Measurements from ENCODE around the gene TRIM45. TPM values are rescaled to one million over a fixed set of nuclear protein-coding genes. Genes with fewer than 3 reads are reported as not detected.

TRIM45 gene
- total and polyA plus RNA-seq, 2 donors (not counting 1 experiment from before 2014, with no cell fraction given) = 0.64 to 2.5 TPM

DNA sequence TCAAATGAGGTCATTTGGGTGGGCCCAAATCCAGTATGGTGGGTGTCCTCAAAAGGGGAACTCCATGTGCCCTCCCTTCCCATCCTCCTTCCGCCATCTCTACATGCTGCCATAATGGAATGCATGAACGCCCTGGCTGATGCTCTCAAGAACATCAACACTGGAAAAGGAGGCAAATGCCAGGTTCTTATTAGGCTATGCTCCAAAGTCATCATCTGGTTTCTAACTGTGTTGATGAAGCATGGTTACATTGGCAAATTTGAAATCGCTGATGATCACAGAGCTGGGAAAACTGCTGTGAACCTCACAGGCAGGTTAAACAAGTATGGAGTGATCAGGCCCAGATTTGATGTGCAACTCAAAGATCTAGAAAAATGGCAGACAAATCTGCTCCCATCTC lies 16.6 kb upstream of the TRIM45 start:
- CTCF ChIA-PET = interaction anchor here (1.4 to 2.4 kb wide), 2 partner anchors 9 to 758 kb away, joined by 3 to 10 read pairs; no protein-coding TSS in a partner anchor
- DNase-seq = no peak
- Histone ChIP-seq H3K4me2 (replicated peaks; ENCODE audit: low read depth, low read length, poor library complexity, severe bottlenecking) (no peak overlapping the region), H3K9me3 (ENCODE audit: control extremely low read depth in 1 of 3, control insufficient read depth in 2 of 3, insufficient read depth in 1 of 3, low read length in 2 of 3) (no peaks in the 10 kb centered on the region), H4K20me1 (ENCODE audit: control insufficient read depth, insufficient read depth, low read length, poor library complexity, severe bottlenecking) (no peaks in the 10 kb centered on the region), H3K27me3 (replicated peaks in 1 of 4; ENCODE audit: control extremely low read depth in 1 of 4, control insufficient read depth in 3 of 4, insufficient read depth in 4 of 4, low read length in 3 of 4) (no peaks in the 10 kb centered on the region), H3K27ac (ENCODE audit: low read length in 2 of 2) (no peak overlapping the region), H3K9ac (ENCODE audit: low read length) (no peak overlapping the region), H3K36me3 (replicated peaks in 1 of 2; ENCODE audit: control extremely low read depth in 1 of 2, control insufficient read depth in 1 of 2, extremely low read depth in 1 of 2, insufficient read depth in 2 of 2, low read length in 1 of 2) (no peaks in the 10 kb centered on the region), H3K4me1 (ENCODE audit: control insufficient read depth in 2 of 2, insufficient read depth in 2 of 2, low read length in 2 of 2) (no peaks in the 10 kb centered on the region), H3K4me3 (ENCODE audit: control extremely low read depth in 1 of 5, extremely low read depth in 1 of 5, insufficient read depth in 1 of 5, low read depth in 2 of 5, low read length in 4 of 5) (no peak overlapping the region), H2AFZ (ENCODE audit: insufficient read depth, low read depth, low read length, poor library complexity, severe bottlenecking) (no peak overlapping the region), H3K79me2 (ENCODE audit: control insufficient read depth, insufficient read depth, low read length) (no peaks in the 10 kb centered on the region)
- no peaks in the 10 kb centered on the region for H3K9me3 Mint-ChIP-seq (ENCODE audit: insufficient read depth)
- no peak overlapping the region for H3K4me3 Mint-ChIP-seq
- H3K27ac Mint-ChIP-seq = no peak overlapping the region
- POLR2A ChIA-PET = no interaction called here
- H3K4me1 Mint-ChIP-seq = no peaks in the 10 kb centered on the region
- ATAC-seq (ENCODE audit: low read depth) = no peak
- 86% methylated on average over 3 of the region's 3 CpGs for WGBS (ENCODE audit: insufficient coverage)
- no peak for TF ChIP-seq EZH2 (IDR thresholded peaks at IDR 0.05; ENCODE audit: borderline replicate concordance, insufficient read depth, low read depth, low read length, poor library complexity, severe bottlenecking)
- TF ChIP-seq, protein P1, sequence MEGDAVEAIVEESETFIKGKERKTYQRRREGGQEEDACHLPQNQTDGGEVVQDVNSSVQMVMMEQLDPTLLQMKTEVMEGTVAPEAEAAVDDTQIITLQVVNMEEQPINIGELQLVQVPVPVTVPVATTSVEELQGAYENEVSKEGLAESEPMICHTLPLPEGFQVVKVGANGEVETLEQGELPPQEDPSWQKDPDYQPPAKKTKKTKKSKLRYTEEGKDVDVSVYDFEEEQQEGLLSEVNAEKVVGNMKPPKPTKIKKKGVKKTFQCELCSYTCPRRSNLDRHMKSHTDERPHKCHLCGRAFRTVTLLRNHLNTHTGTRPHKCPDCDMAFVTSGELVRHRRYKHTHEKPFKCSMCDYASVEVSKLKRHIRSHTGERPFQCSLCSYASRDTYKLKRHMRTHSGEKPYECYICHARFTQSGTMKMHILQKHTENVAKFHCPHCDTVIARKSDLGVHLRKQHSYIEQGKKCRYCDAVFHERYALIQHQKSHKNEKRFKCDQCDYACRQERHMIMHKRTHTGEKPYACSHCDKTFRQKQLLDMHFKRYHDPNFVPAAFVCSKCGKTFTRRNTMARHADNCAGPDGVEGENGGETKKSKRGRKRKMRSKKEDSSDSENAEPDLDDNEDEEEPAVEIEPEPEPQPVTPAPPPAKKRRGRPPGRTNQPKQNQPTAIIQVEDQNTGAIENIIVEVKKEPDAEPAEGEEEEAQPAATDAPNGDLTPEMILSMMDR (IDR thresholded peaks at IDR 0.05) = no peak
- peaks cover 4% of the 10 kb centered on the region for H3K27me3 Mint-ChIP-seq
- intact Hi-C loops (cut with micrococcal nuclease) = no loop called here

DNA sequence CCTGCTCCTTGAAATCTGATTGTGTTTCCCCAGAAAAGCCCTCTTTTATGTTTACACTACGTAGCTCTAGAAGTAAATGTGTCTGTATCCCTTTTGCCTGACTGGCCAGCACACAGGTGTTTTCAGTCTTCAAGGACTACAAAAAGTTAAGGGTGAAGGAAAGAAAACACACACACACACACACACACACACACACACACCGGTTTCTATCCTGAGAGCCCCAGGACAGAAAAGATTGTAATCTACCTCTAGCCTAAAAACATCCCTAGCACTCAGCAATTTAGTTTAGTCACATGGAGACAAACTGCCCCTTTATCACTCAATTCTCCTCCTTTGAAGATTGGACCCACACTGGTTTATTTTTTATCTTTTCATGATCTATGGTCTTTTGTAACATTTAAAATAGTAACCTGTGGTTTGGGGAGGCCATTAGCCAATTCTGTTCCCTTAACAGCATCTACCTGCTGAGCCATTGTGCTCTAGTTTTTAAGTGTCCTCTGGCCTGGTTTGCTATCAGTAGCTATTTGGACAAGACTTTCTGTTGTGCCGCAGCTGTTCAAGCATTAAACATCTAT lies 15.8 kb upstream of the TRIM45 start:
- Histone ChIP-seq H3K9me3 (ENCODE audit: control extremely low read depth in 1 of 3, control insufficient read depth in 2 of 3, insufficient read depth in 1 of 3, low read length in 2 of 3) (no peaks in the 10 kb centered on the region), H3K27me3 (replicated peaks in 1 of 4; ENCODE audit: control extremely low read depth in 1 of 4, control insufficient read depth in 3 of 4, insufficient read depth in 4 of 4, low read length in 3 of 4) (peaks cover 0 to 2% (median 0%) of the 10 kb centered on the region in 4 experiments), H3K4me2 (replicated peaks; ENCODE audit: low read depth, low read length, poor library complexity, severe bottlenecking) (no peak overlapping the region), H3K9ac (ENCODE audit: low read length) (no peak overlapping the region), H2AFZ (ENCODE audit: insufficient read depth, low read depth, low read length, poor library complexity, severe bottlenecking) (no peak overlapping the region), H3K4me1 (ENCODE audit: control insufficient read depth in 2 of 2, insufficient read depth in 2 of 2, low read length in 2 of 2) (no peaks in the 10 kb centered on the region), H3K36me3 (replicated peaks in 1 of 2; ENCODE audit: control extremely low read depth in 1 of 2, control insufficient read depth in 1 of 2, extremely low read depth in 1 of 2, insufficient read depth in 2 of 2, low read length in 1 of 2) (no peaks in the 10 kb centered on the region), H4K20me1 (ENCODE audit: control insufficient read depth, insufficient read depth, low read length, poor library complexity, severe bottlenecking) (no peaks in the 10 kb centered on the region), H3K27ac (ENCODE audit: low read length in 2 of 2) (no peak overlapping the region), H3K79me2 (ENCODE audit: control insufficient read depth, insufficient read depth, low read length) (no peaks in the 10 kb centered on the region), H3K4me3 (ENCODE audit: control extremely low read depth in 1 of 5, extremely low read depth in 1 of 5, insufficient read depth in 1 of 5, low read depth in 2 of 5, low read length in 4 of 5) (no peak overlapping the region)
- Mint-ChIP-seq H3K4me1 (no peaks in the 10 kb centered on the region), H3K27ac (no peak overlapping the region), H3K27me3 (peaks cover 4% of the 10 kb centered on the region), H3K9me3 (ENCODE audit: insufficient read depth) (no peaks in the 10 kb centered on the region), H3K4me3 (no peak overlapping the region)
- intact Hi-C loops (cut with micrococcal nuclease) = no loop called here
- ChIA-PET CTCF (interaction anchor here (0.8 to 2.4 kb wide), 3 partner anchors 9 to 759 kb away, joined by 3 to 10 read pairs (median 3); no protein-coding TSS in a partner anchor), POLR2A (no interaction called here)
- no peak for TF ChIP-seq EZH2 (IDR thresholded peaks at IDR 0.05; ENCODE audit: borderline replicate concordance, insufficient read depth, low read depth, low read length, poor library complexity, severe bottlenecking)
- TF ChIP-seq, protein P1 (IDR thresholded peaks at IDR 0.05) = no peak
- WGBS (ENCODE audit: insufficient coverage) = no CpG with 5 or more reads among the region's 3 CpGs
- ATAC-seq (ENCODE audit: low read depth) (no peak), DNase-seq (no peak)
